GM12878 (cell line): Measurements from ENCODE around the gene GKN1. TPM values are rescaled to one million over a fixed set of nuclear protein-coding genes. Genes with fewer than 3 reads are reported as not detected.

Source experiments
- ATAC-seq: fragments of 200-7000 bp; cut with Tn5 transposase; 3 replicates; pipeline ENCODE4 v1.9.1; 2020; ENCODE audit warnings: mild to moderate bottlenecking, moderate library complexity
- BruUV-seq: library from RNA; stranded (reverse); fragments of 400-500 nt; replicated peaks from 2 replicates; lab custom pipeline; 2021; lab: Mats Ljungman, UMichigan
- CTCF ChIA-PET: fragments of 300-600 bp; sonication (Branson Sonifier 250); formaldehyde crosslinking; extraction: SDS; loops from one replicate; lab custom pipeline; 2021; ENCODE audit warnings: inconsistent platforms; lab: Yijun Ruan, JAX
- POLR2A ChIA-PET: fragments of 350-600 bp; formaldehyde crosslinking; extraction: SDS; loops from one replicate; lab custom pipeline; 2021; ENCODE audit warnings: inconsistent platforms; lab: Charles Lee
- RAD21 ChIA-PET: fragments of 300-600 bp; sonication (Branson Sonifier 250); formaldehyde crosslinking; loops from one replicate; lab custom pipeline; 2023; ENCODE audit warnings: antibody characterized with exemption; ENCODE audit not compliant: unreplicated experiment; lab: Charles Lee
- SMC1A ChIA-PET: fragments of 300-600 bp; sonication (Branson Sonifier 250); formaldehyde crosslinking; loops from one replicate; lab custom pipeline; 2023; ENCODE audit not compliant: unreplicated experiment, uncharacterized antibody; lab: Charles Lee
- DNase-seq: peaks from one replicate; pipeline ENCODE4 v3.0.0-alpha.2; 2011; ENCODE audit warnings: low read depth, low spot score
- FAIRE-seq: peaks from 3 replicates; lab custom pipeline; 2011; peaks lifted over from hg19 to GRCh38; lab: Jason Lieb, UNC
- H2AFZ ChIP-seq: 2 replicates; pipeline ENCODE4 v1.6.0; 2011; ENCODE audit warnings: low read depth, low read length, control low read depth; ENCODE audit not compliant: control insufficient read depth
- H3K27ac ChIP-seq: 2 replicates; pipeline ENCODE4 v1.5.1; 2011; ENCODE audit warnings: control low read depth; ENCODE audit not compliant: control insufficient read depth, insufficient read depth
- H3K27me3 ChIP-seq, 2 experiments: replicated peaks in 1 of 2; 2 replicates each; pipeline versions ENCODE4 v1.6.0 to v1.6.1; 2011; ENCODE audit warnings: low read length in 1 of 2; ENCODE audit not compliant: control insufficient read depth in 2 of 2, insufficient read depth in 2 of 2
- H3K36me3 ChIP-seq, 2 experiments: 2 replicates each; pipeline ENCODE4 v1.5.1; 2011; ENCODE audit warnings: low read length in 1 of 2; ENCODE audit not compliant: control insufficient read depth in 2 of 2, insufficient read depth in 2 of 2
- H3K4me1 ChIP-seq: 2 replicates; pipeline ENCODE4 v1.6.1; 2011; ENCODE audit warnings: mild to moderate bottlenecking, low read length, moderate library complexity, mixed read lengths; ENCODE audit not compliant: control insufficient read depth, insufficient read depth
- H3K4me2 ChIP-seq: 2 replicates; pipeline ENCODE4 v1.6.0; 2011; ENCODE audit warnings: control low read depth; ENCODE audit not compliant: control insufficient read depth, insufficient read depth
- H3K4me3 ChIP-seq: fragments of 200-600 bp; sonication (generic); 2 replicates; pipeline ENCODE4 v1.5.1; 2016
- H3K79me2 ChIP-seq: 2 replicates; pipeline ENCODE4 v1.6.0; 2011; ENCODE audit warnings: low read length; ENCODE audit not compliant: control insufficient read depth, insufficient read depth
- H3K9ac ChIP-seq: 2 replicates; pipeline ENCODE4 v1.8.0; 2011; ENCODE audit warnings: low read length, control low read depth, mixed read lengths; ENCODE audit not compliant: control insufficient read depth, insufficient read depth
- H3K9me3 ChIP-seq: replicated peaks from 3 replicates; pipeline ENCODE4 v1.5.1; 2011; ENCODE audit warnings: mild to moderate bottlenecking, low read length; ENCODE audit not compliant: control insufficient read depth, insufficient read depth
- H4K20me1 ChIP-seq: 2 replicates; pipeline ENCODE4 v1.6.0; 2011; ENCODE audit not compliant: control insufficient read depth, insufficient read depth
- BRCA1 ChIP-seq: IDR thresholded peaks from 2 replicates; pipeline ENCODE4 v1.6.1; 2011; ENCODE audit warnings: low read depth, low read length, improper control_type of control experiment
- CEBPB ChIP-seq, 2 experiments: fragments of 150-350 bp in 1 of 2; IDR thresholded peaks; 2 replicates each; pipeline ENCODE4 v1.6.1; 2012 to 2014; ENCODE audit warnings: low read depth in 2 of 2, low read length in 2 of 2, borderline replicate concordance in 1 of 2, inconsistent platforms in 1 of 2
- CHD4 ChIP-seq: fragments of 200-600 bp; sonication (generic); IDR thresholded peaks from 2 replicates; pipeline ENCODE4 v1.6.1; 2016; ENCODE audit warnings: mild to moderate bottlenecking
- E2F8 ChIP-seq: fragments of 450-650 bp; IDR thresholded peaks from 2 replicates; pipeline ENCODE4 v1.6.1; 2018; ENCODE audit warnings: mild to moderate bottlenecking, low read depth, moderate library complexity; ENCODE audit not compliant: partially characterized antibody
- MYB ChIP-seq: fragments of 150-350 bp; IDR thresholded peaks from 2 replicates; pipeline ENCODE4 v1.6.1; 2014; ENCODE audit warnings: mild to moderate bottlenecking, low read depth, low read length, borderline replicate concordance
- PAX5 ChIP-seq: IDR thresholded peaks from 2 replicates; pipeline ENCODE4 v1.6.1; 2011; ENCODE audit warnings: low read depth, low read length, borderline replicate concordance
- SIX5 ChIP-seq: IDR thresholded peaks from 2 replicates; pipeline ENCODE4 v1.6.1; 2011; ENCODE audit warnings: mild to moderate bottlenecking, low read depth, low read length, moderate library complexity; ENCODE audit not compliant: severe bottlenecking
- SKIL ChIP-seq: fragments of 450-650 bp; IDR thresholded peaks from 2 replicates; pipeline ENCODE4 v1.6.1; 2017; ENCODE audit warnings: mild to moderate bottlenecking, low read depth, inconsistent platforms; ENCODE audit not compliant: poor library complexity, severe bottlenecking
- SMAD1 ChIP-seq: fragments of 450-650 bp; IDR thresholded peaks from 2 replicates; pipeline ENCODE4 v1.6.1; 2018; ENCODE audit warnings: mild to moderate bottlenecking, low read depth; ENCODE audit not compliant: partially characterized antibody
- SREBF2 ChIP-seq: IDR thresholded peaks from 2 replicates; pipeline ENCODE4 v1.6.1; 2012; ENCODE audit warnings: mild to moderate bottlenecking, low read length
- USF1 ChIP-seq: IDR thresholded peaks from 2 replicates; pipeline ENCODE4 v1.6.1; 2011; ENCODE audit warnings: borderline replicate concordance, low read depth, mild to moderate bottlenecking, moderate library complexity, mixed read lengths, low read length; ENCODE audit not compliant: insufficient read depth; ENCODE audit errors: extremely low read length
- ZNF24 ChIP-seq: fragments of 450-650 bp; IDR thresholded peaks from 2 replicates; pipeline ENCODE4 v1.6.1; 2017; ENCODE audit warnings: antibody characterized with exemption, mild to moderate bottlenecking
- ZSCAN29 ChIP-seq: fragments of 450-650 bp; IDR thresholded peaks from 2 replicates; pipeline ENCODE4 v1.6.1; 2017; ENCODE audit warnings: mild to moderate bottlenecking, moderate library complexity
- WGBS: methylation state at CpG from one replicate; pipeline ENCODE4 v1.1.6; 2016; ENCODE audit warnings: low lambda C conversion rate; ENCODE audit not compliant: insufficient replicate concordance, insufficient coverage; ENCODE audit errors: missing lambda C conversion rate; 5-methylcytosine and 5-hydroxymethylcytosine counted together
- in situ Hi-C: fragments of 300-500 bp; cut with MboI; formaldehyde crosslinking; loops from 9 replicates; pipeline ENCODE4 v1.14.3; 2018; ENCODE audit warnings: mixed read lengths
- intact Hi-C: fragments of 100-400 bp; cut with micrococcal nuclease; formaldehyde crosslinking; loops from one replicate; pipeline ENCODE4 v1.14.2; 2022; ENCODE audit not compliant: unreplicated experiment
- polyA plus RNA-seq, 11 experiments: library from polyadenylated mRNA; depleted of rRNA in 4 of 11; unstranded in 6 of 11; stranded (reverse) in 5 of 11; fragments of >200 nt; fragmentation: Nextera tagmentation in 4 of 11; fragmentation: Illumina TruSeq in 1 of 11; extraction: Ambion mirVana in 4 of 11; extraction: Trizol in 1 of 11; gene quantifications; 1 replicate in 1 of 11; 2 replicates in 10 of 11; pipeline versions ENCODE4 v1.2.1 to v1.2.3, GENCODE V29; 2011 to 2016; ENCODE audit warnings: inconsistent platforms in 2 of 11, missing spikeins in 2 of 11, low read depth in 1 of 11
- total RNA-seq, 4 experiments: library from RNA; depleted of rRNA in 3 of 4; stranded (reverse); fragments of >200 nt in 3 of 4; fragmentation: Illumina TruSeq in 1 of 4; extraction: Trizol in 1 of 4; gene quantifications; 2 replicates each; pipeline versions ENCODE4 v1.2.1 to v1.2.3, GENCODE V29; 2013 to 2021
- TF ChIP-seq, protein P1 (sequence below): fragments of 450-650 bp; IDR thresholded peaks from 2 replicates; pipeline ENCODE4 v1.6.1; 2017; ENCODE audit warnings: low read depth, mild to moderate bottlenecking, moderate library complexity
- TF ChIP-seq, protein P2 (sequence below): fragments of 450-650 bp; IDR thresholded peaks from 2 replicates; pipeline ENCODE4 v1.6.1; 2017; ENCODE audit warnings: mild to moderate bottlenecking

GKN1 gene
- total and polyA plus RNA-seq, 10 of the 15 experiments (the other 5 are each of a cell fraction or from before 2014, with no cell fraction given): not detected

DNA sequence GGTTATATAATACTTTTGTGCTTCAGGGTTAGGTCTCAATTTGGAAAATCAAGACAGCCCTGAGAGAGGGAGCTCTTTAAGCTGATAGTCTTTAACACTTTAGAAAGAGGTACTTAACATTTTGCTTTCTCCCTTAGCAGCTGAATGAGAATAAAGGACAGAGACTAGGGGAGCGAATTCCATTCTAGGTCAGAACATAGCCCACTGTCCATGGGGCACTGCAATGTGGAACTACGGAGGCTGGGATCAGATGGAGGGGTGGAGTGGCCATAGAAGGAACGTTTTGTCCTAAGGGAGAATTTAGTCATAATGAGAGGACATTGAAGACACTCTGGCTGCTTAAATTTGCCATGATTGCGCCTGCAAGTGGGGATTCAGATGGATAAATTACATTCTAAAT is 22.5 kb upstream of the GKN1 start:
- in situ Hi-C loops: no loop called here
- CTCF ChIA-PET: interaction anchor here (4.2 kb wide), 1 partner anchor 9 kb away, joined by 26 read pairs; no protein-coding TSS in a partner anchor
- H3K27me3 ChIP-seq: peaks cover 2 to 4% of the 10 kb centered on the region in 2 experiments; a peak in 2 of 4 replicates
- SMC1A ChIA-PET: interaction anchor here (1.2 kb wide), 1 partner anchor 8 kb away, joined by 3 read pairs; no protein-coding TSS in a partner anchor
- no peaks in the 10 kb centered on the region for H3K4me1 ChIP-seq
- no peak overlapping the region for H3K9ac ChIP-seq
- H3K27ac ChIP-seq: no peak overlapping the region
- H2AFZ ChIP-seq: no peak overlapping the region
- no TSS peak for BruUV-seq
- 37% methylated on average over 4 of the region's 4 CpGs for WGBS
- DNase-seq (no peak), FAIRE-seq (peak; percentile 47), ATAC-seq (no peak)
- POLR2A ChIA-PET: no interaction called here
- H3K4me3 ChIP-seq: no peak overlapping the region
- no peaks in the 10 kb centered on the region for H3K9me3 ChIP-seq
- intact Hi-C loops: no loop called here
- no peaks in the 10 kb centered on the region for H4K20me1 ChIP-seq
- H3K36me3 ChIP-seq: no peaks in the 10 kb centered on the region
- no peak overlapping the region for H3K4me2 ChIP-seq
- RAD21 ChIA-PET: no interaction called here
- no peaks in the 10 kb centered on the region for H3K79me2 ChIP-seq
- TF ChIP-seq, protein P1, sequence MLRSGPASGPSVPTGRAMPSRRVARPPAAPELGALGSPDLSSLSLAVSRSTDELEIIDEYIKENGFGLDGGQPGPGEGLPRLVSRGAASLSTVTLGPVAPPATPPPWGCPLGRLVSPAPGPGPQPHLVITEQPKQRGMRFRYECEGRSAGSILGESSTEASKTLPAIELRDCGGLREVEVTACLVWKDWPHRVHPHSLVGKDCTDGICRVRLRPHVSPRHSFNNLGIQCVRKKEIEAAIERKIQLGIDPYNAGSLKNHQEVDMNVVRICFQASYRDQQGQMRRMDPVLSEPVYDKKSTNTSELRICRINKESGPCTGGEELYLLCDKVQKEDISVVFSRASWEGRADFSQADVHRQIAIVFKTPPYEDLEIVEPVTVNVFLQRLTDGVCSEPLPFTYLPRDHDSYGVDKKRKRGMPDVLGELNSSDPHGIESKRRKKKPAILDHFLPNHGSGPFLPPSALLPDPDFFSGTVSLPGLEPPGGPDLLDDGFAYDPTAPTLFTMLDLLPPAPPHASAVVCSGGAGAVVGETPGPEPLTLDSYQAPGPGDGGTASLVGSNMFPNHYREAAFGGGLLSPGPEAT: no peak
- TF ChIP-seq PAX5: no peak
- TF ChIP-seq CHD4: no peak
- no peak for TF ChIP-seq USF1
- TF ChIP-seq CEBPB (IDR thresholded peaks at IDR 0.05; ENCODE audit: borderline replicate concordance in 1 of 2, low read depth in 2 of 2, low read length in 2 of 2): no peak
- no peak for TF ChIP-seq ZSCAN29
- no peak for TF ChIP-seq BRCA1
- no peak for TF ChIP-seq E2F8
- no peak for TF ChIP-seq MYB
- no peak for TF ChIP-seq SIX5
- no peak for TF ChIP-seq SKIL
- TF ChIP-seq SMAD1: no peak
- TF ChIP-seq ZNF24: no peak
- no peak for TF ChIP-seq SREBF2
- TF ChIP-seq, protein P2, sequence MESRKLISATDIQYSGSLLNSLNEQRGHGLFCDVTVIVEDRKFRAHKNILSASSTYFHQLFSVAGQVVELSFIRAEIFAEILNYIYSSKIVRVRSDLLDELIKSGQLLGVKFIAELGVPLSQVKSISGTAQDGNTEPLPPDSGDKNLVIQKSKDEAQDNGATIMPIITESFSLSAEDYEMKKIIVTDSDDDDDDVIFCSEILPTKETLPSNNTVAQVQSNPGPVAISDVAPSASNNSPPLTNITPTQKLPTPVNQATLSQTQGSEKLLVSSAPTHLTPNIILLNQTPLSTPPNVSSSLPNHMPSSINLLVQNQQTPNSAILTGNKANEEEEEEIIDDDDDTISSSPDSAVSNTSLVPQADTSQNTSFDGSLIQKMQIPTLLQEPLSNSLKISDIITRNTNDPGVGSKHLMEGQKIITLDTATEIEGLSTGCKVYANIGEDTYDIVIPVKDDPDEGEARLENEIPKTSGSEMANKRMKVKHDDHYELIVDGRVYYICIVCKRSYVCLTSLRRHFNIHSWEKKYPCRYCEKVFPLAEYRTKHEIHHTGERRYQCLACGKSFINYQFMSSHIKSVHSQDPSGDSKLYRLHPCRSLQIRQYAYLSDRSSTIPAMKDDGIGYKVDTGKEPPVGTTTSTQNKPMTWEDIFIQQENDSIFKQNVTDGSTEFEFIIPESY: no peak
